Medulla oblongata (tissue), 1 donor: ENCODE results near the gene CIITA.

Experiments
- DNase-seq: peaks from one replicate; pipeline ENCODE4 v3.0.0-alpha.2; 2015; ENCODE audit errors: extremely low spot score

The CIITA gene

DNA sequence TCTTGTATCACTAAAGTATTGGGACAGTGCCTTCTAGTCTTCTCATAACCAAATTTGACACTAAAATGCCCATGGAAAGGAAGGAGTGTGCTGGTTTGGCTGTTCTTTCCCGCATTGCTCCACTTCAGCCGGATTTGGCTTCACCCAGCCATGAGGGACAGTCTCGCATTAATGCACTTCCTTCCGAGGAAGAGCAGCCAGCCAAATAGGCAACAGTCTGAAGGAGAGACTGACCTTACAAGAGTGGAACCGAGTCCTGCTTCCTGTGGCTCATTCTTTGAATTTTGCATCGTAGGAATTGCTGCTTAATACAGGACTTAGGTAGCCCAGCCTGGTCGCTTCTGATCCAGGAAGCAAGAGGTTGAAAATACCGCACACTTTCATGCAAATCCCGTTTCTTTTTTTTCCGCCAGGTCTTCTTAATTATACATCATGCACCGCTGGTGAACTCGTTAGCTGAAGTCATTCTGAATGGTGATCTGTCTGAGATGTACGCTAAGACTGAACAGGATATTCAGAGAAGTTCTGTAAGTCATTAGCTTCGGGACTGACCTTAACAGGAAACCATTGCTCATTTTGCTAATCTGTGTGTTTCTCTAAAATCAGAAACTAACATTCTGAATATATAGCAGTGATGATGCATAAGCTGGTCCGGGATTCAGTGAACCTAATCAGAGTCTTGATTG, 105.6 kb downstream of the CIITA start:
- DNase-seq = peak; percentile 20

GRCh38 chr16:10983159-10983558, 106.2 kb downstream of the CIITA start:
- no peak for DNase-seq

DNA sequence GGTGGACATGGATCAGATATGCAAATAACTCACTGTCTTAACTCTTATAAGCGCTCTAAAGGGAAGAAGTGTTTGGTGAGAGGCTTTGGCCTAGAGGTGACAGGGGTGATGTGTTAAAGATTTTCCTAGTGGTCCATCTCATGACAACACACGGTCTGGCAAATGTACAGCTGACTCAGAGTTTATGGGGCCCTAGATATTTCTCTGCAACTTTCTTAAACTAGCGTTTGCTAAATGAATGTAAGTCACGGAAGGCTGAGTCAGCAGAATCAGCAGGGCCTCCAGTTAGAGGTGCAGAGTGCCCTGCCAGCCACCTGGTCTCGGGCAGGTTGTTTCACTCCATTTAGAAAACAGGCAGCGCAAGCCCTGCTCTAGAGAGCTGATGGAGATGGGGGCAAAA, 107.5 kb downstream of the CIITA start:
- no peak for DNase-seq
